Activated T-helper 1 cell treated with anti-CD3 and anti-CD28 coated beads, Interleukin-2, amount 50 U/mL, for 16 hours (primary cell): ENCODE results near the gene NUDT16L1.
A peak's percentile ranks its signal among the peaks of the same experiment; 100 is the strongest.

Experiments
- DNase-seq, 2 donors: peaks; one replicate each; pipeline ENCODE4 v3.0.0-alpha.2; 2020; ENCODE audit warnings: low read depth in 1 of 2, low spot score in 1 of 2

The NUDT16L1 gene

DNA sequence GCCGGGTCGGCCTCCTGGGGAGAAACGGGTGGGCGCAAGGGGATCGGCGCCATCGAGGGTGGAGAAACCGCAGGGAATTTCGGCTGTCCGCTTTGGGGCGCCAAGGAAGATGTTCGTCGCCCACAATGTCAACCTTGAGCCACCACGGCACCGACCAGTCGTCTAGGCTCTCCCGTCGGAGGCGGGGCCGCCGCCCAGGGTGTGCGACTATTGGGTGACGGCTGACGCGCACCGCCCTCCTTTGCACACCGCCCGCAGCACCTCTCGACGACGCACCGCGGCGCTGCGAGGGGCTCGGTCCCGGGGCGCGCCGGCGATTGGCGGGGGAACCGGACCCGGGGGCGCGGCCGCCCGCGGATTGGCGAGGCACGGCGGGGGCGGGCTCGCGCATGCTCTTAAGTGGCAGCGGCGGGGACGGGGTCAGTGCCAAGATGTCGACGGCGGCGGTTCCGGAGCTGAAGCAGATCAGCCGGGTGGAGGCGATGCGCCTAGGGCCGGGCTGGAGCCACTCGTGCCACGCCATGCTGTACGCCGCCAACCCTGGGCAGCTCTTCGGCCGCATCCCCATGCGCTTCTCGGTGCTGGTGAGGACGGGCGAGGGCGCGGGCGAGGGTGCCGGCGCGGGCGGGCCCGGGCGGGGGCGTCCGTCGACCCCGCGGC lies at the start of gene NUDT16L1:
Gene NUDT16L1 (plus strand): TSS at position 267 of the 660 bp plus-strand sequence. CDS start 165 bp downstream, at position 432.
- peak; percentile 94 to 98 for DNase-seq

DNA sequence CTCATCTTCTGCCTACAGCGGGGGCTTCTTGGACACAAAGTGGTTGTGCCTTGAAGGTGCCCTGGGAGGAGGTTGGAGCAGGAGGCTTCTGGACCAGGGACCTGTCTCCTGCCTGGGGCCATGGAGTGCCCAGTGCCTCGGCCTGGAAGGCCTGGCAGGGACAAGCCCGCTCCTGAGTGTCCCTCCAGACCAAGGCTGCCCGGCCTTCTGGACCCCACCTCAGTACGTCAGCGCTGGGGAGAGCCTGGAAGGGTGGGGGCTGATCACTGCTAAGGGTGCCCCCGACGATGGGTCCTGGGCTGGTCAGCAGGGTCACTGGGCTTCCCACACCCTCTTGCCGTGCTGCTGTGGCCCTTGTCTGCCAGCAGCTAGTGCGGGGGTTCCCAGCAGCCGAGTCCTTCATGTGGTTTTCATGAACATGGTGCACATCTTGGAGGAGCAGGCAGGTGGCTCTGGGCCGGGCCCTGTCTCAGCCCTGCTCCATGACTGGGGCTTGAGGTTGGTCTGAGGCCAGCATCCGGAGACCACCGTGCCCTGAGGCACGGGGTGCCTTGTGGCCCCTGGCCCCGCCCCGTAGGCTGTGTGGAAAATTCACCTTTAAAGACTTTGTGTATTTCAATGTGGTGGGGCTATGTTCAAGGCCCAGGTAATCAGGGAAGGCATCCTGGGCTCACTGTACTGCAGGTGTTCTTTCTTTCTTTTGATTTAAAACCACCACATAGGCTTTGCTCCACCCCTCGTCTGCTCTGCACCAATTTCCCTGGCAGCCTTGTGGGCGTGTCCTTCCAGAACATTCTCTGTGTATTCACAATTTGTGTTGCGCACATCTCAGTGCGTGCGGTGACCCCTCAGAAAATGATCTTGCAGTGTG lies 46.4 kb upstream of the NUDT16L1 start:
- no peak for DNase-seq

DNA sequence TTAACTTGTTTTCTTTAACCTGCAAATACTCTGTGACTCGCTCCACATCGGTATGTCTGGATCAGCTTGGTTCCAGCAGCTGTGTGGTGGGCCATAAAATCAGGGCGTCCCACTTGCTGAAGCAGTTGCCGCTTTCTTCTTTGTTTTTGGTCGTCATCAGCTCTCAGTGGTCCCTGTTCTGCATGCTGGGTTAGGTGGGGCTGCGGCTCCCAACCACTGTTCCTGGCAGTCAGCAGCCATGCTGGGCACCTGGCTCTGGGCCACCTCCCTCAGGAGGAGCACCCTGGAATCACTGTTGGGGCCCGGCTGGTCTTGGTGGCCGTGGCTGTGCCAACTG lies 45.8 kb upstream of the NUDT16L1 start:
- DNase-seq = no peak

GRCh38 chr16:4648917-4649316 lies 44.4 kb upstream of the NUDT16L1 start:
- DNase-seq = no peak

- DNase-seq = no peak
These were observed 43.5 kb upstream of the NUDT16L1 start for GRCh38 chr16:4649744-4650442.

- DNase-seq = peak; percentile 57 to 62
These were observed 42.8 kb upstream of the NUDT16L1 start for GRCh38 chr16:4650443-4651074.

- DNase-seq = no peak
These were observed 41.5 kb upstream of the NUDT16L1 start for GRCh38 chr16:4651827-4652226.

- no peak for DNase-seq
These were observed 40.8 kb upstream of the NUDT16L1 start for GRCh38 chr16:4652561-4652960.

- DNase-seq = no peak
These were observed 39.1 kb upstream of the NUDT16L1 start for GRCh38 chr16:4654011-4654963.

GRCh38 chr16:4654964-4655590 lies 38.3 kb upstream of the NUDT16L1 start:
- no peak for DNase-seq

DNA sequence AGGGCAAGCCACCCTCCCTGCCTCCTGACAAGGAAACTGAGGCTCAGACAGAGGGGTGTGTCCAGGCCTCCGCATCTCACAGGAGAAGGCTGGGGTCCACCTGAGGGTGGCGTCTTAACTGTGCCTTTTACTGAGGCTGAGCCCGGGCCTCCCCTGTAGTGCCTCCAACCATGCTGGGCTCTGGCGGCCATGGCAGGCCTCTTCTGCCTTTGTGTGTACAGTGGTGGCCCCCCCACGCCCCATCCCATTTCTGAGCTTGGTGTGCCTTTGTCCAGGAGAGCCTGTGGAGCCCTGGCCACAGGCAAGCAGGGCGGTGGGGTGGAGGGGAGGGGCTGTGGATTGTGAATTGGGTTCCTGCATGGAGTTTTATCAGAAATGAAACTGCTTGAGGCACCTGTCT lies 37.6 kb upstream of the NUDT16L1 start:
- DNase-seq = no peak

DNA sequence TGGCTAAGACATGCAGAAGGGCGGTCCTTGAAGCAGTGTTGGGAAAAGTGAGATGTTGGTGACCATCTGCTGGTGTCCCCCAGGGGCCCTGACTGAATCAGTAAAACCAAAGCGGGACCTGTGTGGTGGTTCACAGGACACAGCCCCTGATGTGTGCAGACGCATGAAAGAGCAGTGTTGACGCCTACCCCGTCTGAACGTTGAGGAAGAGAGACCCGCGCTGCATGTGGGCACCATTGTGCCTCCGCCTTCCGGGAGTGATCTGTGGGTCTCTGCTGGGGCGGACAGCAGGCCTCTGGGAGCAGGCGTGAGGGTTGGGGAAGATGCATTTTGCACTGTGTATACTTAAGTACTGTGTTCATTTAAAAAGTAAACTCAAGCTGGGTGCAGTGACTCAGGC lies 37.1 kb upstream of the NUDT16L1 start:
- DNase-seq = no peak

DNA sequence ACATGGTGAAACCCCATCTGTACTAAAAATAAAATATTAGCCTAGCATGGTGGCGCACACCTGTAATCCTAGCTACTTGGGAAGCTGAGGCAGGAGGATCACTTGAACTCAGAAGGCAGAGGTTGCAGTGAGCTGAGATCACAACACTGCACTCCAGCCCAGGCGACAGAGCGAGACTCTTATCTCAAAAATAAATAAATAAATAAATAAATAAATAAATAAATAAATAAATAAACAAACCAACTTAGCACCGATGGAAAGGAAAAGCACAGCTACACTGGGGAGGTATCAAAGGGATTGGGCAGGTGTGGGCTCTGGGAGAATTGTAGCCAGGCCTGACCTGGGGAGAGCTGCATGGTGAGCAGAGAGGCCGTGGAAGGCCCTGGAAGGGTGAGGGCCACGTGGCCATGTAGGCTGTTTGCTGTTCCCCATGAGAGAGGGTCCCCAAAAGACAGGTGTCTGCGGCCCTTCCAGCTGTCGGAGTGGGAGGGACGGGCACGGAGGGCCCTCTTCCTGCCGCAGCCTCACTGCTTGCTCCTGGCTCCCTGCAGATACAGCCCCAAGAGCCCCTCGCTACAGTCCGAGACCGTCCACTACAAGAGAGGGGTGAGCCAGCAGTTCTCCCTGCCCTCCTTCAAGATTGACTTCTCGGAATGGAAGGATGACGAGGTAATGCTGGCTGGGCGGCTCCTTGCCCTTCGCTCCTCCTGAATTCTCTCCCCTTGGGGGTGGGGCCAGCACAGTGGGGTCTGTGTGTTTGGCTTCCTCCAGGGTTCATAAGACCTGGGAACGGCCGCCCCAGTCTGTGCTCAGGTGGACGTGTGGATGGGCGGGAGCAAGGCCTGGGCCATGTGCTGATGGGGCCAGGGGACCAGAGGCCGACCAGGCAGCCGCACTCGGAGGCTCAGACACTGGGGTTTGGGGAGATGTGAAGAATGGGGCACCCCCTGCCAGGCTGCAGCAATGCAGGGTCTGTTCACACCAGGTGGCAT lies 36.4 kb upstream of the NUDT16L1 start:
- DNase-seq = no peak

DNA sequence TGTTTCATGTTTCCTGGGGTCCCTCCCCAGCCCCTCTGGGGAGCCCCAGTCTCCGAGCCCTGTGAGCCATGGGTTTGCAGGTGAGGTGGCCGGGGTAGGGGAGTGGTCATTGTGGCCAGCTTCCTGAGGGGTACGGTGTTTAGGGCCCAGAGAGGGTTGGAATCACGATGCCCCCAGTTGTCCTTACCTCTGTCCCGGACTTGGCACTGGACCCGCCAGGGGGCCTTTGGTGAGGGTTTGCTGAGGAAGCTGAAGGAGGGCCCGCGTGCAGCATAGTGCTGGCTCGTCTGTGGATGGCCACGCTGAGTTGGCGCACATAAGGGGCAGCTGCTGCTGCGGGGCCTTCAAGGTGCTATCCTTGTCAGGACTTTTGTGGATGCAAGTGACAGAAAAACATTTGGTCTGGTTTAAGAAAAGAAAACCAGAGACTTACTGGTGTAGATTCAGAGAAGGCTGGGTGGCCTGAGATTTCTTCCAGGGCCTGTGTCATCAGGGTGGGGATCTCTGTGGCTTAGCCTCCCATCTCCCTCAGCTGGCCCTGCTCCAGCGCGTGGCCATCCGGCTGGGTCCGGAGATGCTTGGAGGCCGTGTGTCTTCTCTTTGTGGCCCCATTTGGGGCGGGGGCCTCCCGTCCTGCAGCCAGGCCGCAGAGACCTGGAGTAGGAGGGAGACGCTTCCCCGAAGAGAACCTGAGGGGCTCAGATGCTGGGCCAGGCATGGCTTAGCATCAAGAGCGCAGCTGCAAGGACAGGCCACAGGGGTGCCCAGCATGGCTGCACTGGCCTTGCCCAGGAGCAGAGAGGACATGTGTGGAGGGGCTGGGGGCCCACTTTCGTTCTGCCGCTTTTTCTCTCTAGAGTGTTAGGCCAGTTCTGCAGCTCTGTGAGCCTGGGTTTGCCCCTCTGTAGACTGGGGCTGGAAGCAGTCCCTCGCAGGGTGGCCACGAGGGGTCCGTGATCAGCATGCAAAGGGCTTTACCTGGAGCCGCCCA lies 33.7 kb upstream of the NUDT16L1 start:
- DNase-seq = no peak

DNA sequence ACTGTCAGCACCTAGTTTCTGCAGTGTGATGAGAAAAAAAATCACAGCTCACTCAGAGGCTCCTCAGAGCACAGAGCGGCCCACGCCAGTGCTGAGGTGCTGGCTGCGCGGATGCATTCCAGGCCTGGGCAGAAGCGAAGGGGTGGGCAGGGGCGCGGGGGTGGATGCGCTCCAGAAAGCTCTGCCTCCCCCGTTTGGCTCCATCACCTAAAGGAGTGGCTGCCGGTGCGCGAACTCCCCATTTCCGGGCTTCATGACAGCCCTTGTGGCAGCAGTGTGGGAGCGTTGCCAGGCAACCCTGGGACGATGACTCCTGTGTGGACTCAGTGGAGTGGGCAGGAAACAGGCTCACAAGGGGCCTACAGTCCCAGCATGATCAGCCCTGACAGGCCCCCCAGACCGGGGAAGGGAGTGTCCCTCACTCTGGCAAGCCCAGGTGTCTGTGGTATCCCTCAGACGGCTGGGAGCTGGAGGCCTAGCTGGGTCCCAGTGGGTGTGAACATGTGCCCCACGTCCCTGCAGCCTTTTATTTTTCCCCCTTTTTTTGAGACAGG lies 32.8 kb upstream of the NUDT16L1 start:
- DNase-seq = peak; percentile 22 to 63

DNA sequence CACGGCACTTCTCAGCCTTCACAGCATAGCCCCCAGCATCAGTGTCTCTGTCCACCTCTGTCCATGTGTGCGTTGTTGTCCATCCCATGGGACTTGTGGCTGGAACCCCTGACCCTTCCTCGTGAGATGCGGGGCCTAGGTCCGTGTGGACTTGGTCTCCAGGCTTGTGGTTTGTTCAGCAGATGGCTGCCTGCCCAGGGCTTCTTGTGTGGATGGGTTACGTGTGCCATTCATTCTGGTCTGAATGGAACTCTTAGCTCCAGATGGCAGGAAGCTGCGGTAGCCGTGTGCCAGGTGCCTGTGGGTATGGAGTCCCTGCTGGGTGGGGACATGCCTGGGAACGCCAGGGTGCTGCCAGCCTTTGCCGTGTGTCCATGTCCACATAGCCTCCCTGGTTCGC lies 31.7 kb upstream of the NUDT16L1 start:
- no peak for DNase-seq

DNA sequence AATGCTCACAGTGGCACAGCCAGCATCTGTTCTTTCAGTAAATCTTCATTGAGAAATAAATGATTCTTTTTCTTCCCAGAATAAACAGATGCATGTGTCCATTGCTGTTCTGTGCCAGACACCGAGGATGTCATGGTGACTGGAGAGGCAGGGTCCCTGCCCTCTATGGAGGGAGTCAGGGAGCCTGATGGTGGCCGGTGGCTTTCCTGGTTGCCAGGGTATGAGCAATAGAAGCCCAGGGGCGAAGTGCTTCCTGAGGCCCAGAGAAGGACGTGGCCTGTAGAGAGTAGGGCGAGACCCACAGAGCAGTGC lies 29.9 kb upstream of the NUDT16L1 start:
- DNase-seq = no peak
